ENCODE data around the gene LPAR5. TPM values are rescaled to one million over a fixed set of nuclear protein-coding genes. Genes with fewer than 3 reads are reported as not detected.

The LPAR5 gene
- total RNA-seq, 1 experiment from 2014 or later: 2.5 TPM

- peak overlapping the region; percentile 9 for H3K4me3 Mint-ChIP-seq (ENCODE audit: low read depth, unreplicated experiment)
- peaks cover 88% of the 10 kb centered on the region for H3K36me3 Mint-ChIP-seq (ENCODE audit: insufficient read depth, unreplicated experiment)
- CTCF ChIA-PET: interaction anchor here (0.7 kb wide), 1 partner anchor 120 kb away, joined by 3 read pairs; the partner anchor contains the start of gene ZNF384
Observed at GRCh38 chr12:6569786-6570185, 66.0 kb downstream of the LPAR5 start.

GRCh38 chr12:6569312-6569711 is 66.4 kb downstream of the LPAR5 start:
- no TSS peak for BruUV-seq (replicated peaks)
- peak overlapping the region; percentile 9 for H3K4me3 Mint-ChIP-seq (ENCODE audit: low read depth, unreplicated experiment)
- no peaks in the 10 kb centered on the region for H3K27me3 Mint-ChIP-seq (ENCODE audit: unreplicated experiment)
- intact Hi-C loops (cut with micrococcal nuclease; ENCODE audit: unreplicated experiment): no loop called here
- H3K36me3 Mint-ChIP-seq (ENCODE audit: insufficient read depth, unreplicated experiment): peaks cover 89% of the 10 kb centered on the region
- TF ChIP-seq CTCF (IDR thresholded peaks at IDR 0.05; ENCODE audit: unreplicated experiment): no peak
- CTCF ChIA-PET: no interaction called here
- H3K9me3 Mint-ChIP-seq (ENCODE audit: low read depth, unreplicated experiment): no peaks in the 10 kb centered on the region
- peaks cover 26% of the 10 kb centered on the region for H3K4me1 Mint-ChIP-seq (ENCODE audit: low read depth, unreplicated experiment)
- DNase-seq: no peak
- peak overlapping the region; percentile 41 for H3K27ac Mint-ChIP-seq (ENCODE audit: unreplicated experiment)

More at GRCh38 chr12:6569786-6570185, 66.0 kb downstream of the LPAR5 start:
- Mint-ChIP-seq H3K4me1 (ENCODE audit: low read depth, unreplicated experiment) (peaks cover 26% of the 10 kb centered on the region), H3K27ac (ENCODE audit: unreplicated experiment) (peak overlapping the region; percentile 41), H3K27me3 (ENCODE audit: unreplicated experiment) (no peaks in the 10 kb centered on the region), H3K9me3 (ENCODE audit: low read depth, unreplicated experiment) (no peaks in the 10 kb centered on the region)
- no TSS peak for BruUV-seq (replicated peaks)
- intact Hi-C loops (cut with micrococcal nuclease; ENCODE audit: unreplicated experiment): no loop called here
- no peak for DNase-seq
- no peak for TF ChIP-seq CTCF (IDR thresholded peaks at IDR 0.05; ENCODE audit: unreplicated experiment)

Other genes with a start within 250 kb of the LPAR5 start
- not detected in 2 replicates for gene CD27, start 191.0 kb downstream of the LPAR5 start, total RNA-seq (2022)
- gene TAPBPL, start 183.9 kb downstream of the LPAR5 start, total RNA-seq (2022): 28.0 and 32.7 TPM in 2 replicates
- gene VAMP1, start 165.3 kb downstream of the LPAR5 start, total RNA-seq (2022): 5.0 and 7.4 TPM in 2 replicates
- 213 and 220 TPM in 2 replicates for gene MRPL51, start 142.7 kb downstream of the LPAR5 start, total RNA-seq (2022)
- 78.0 and 94.7 TPM in 2 replicates for gene NCAPD2, start 141.9 kb downstream of the LPAR5 start, total RNA-seq (2022)
- 2,412 and 2,552 TPM in 2 replicates for gene GAPDH, start 101.4 kb downstream of the LPAR5 start, total RNA-seq (2022)
- gene IFFO1, start 79.9 kb downstream of the LPAR5 start, total RNA-seq (2022): 0.76 and 1.0 TPM in 2 replicates
- gene NOP2, start 67.7 kb downstream of the LPAR5 start, total RNA-seq (2022): 86.1 and 88.5 TPM in 2 replicates
- 164 and 165 TPM in 2 replicates for gene CHD4, start 28.6 kb downstream of the LPAR5 start, total RNA-seq (2022)
- gene ACRBP, start 11.5 kb upstream of the LPAR5 start, total RNA-seq (2022): 2.9 and 4.1 TPM in 2 replicates
- gene ING4, start 27.2 kb upstream of the LPAR5 start, total RNA-seq (2022): 24.9 and 26.6 TPM in 2 replicates
- gene ZNF384, start 53.4 kb upstream of the LPAR5 start, total RNA-seq (2022): 64.9 and 68.5 TPM in 2 replicates
- not detected in 2 replicates for gene PIANP, start 64.9 kb upstream of the LPAR5 start, total RNA-seq (2022)
- gene COPS7A, start 88.1 kb upstream of the LPAR5 start, total RNA-seq (2022): 47.3 and 55.3 TPM in 2 replicates
- gene MLF2, start 117.2 kb upstream of the LPAR5 start, total RNA-seq (2022): 176 and 183 TPM in 2 replicates
- 53.5 and 62.9 TPM in 2 replicates for gene PTMS, start 130.4 kb upstream of the LPAR5 start, total RNA-seq (2022)
- gene LAG3, start 136.6 kb upstream of the LPAR5 start, total RNA-seq (2022): 0.34 TPM in 1 of 2 replicates, not detected in the other
- not detected in 2 replicates for gene CD4, start 153.6 kb upstream of the LPAR5 start, total RNA-seq (2022)
- not detected in 2 replicates for gene GPR162, start 185.9 kb upstream of the LPAR5 start, total RNA-seq (2022)
- 0.45 and 0.56 TPM in 2 replicates for gene P3H3, start 192.4 kb upstream of the LPAR5 start, total RNA-seq (2022)
- gene GNB3, start 205.0 kb upstream of the LPAR5 start, total RNA-seq (2022): not detected in 2 replicates
- gene CDCA3, start 215.3 kb upstream of the LPAR5 start, total RNA-seq (2022): 47.9 and 57.1 TPM in 2 replicates
- 126 and 128 TPM in 2 replicates for gene USP5, start 216.2 kb upstream of the LPAR5 start, total RNA-seq (2022)
- 608 and 639 TPM in 2 replicates for gene TPI1, start 231.6 kb upstream of the LPAR5 start, total RNA-seq (2022)
- 18.0 and 21.5 TPM in 2 replicates for gene SPSB2, start 237.3 kb upstream of the LPAR5 start, total RNA-seq (2022)